HG02840 (cell line): ENCODE results near the gene TPSG1.
"Not testable (repeated sequence)": the region's sequence is repeated elsewhere in the genome, so short reads cannot be mapped to it uniquely, and the experiment has no call there.

Experiments
- ATAC-seq: cut with Tn5 transposase; IDR thresholded peaks from one replicate; pipeline ENCODE4 v1.9.1; 2021; ENCODE audit warnings: mild to moderate bottlenecking, moderate library complexity, moderate number of reproducible peaks; ENCODE audit not compliant: unreplicated experiment, low FRiP score

Gene TPSG1

GRCh38 chr16:1257561-1258224 lies 32.6 kb upstream of the TPSG1 start:
- no peak for ATAC-seq

GRCh38 chr16:1256874-1257322 lies 31.8 kb upstream of the TPSG1 start:
- ATAC-seq: no peak

GRCh38 chr16:1256296-1256873 lies 31.3 kb upstream of the TPSG1 start:
- not testable (repeated sequence) for ATAC-seq

DNA sequence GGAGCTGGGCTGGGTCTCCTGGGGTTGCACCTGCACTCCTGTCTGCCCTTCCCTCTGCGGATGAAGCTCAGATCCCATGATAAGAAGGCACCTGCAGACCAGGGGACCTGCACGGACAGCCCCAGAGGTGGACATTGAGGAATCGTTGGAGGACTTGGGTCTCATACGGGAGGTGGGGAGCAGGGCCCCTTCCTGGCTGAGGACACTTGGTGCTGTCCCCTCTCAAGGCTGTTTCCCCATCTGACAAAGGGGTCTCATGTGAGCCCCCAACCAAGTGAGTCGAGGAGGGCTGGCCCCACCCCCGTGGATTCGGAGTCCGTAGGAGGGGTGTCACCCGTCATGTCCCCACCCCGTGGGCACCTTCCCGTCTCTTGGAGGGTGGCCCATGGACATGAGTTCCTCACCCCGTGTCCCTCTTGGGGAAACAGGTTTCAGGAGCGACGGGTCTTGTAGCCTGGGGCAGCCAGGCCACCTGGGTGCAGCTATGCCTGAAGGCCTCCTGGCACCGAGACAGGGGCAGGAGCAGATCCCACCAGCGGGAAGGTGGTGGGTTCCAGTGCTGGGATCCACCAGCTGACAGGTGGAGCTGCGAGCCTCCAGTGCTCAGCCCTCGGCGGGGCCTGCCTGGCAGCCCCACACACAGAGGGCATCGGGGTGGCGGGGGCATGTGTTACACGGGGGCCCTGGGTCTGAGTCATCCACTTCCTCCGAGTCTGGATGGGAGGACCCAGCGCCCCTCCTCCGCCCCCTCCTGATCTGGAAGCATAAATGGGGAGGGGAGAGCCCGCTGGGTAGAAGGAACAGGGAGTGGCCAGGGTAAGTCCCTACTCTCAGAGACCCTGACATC lies 30.4 kb upstream of the TPSG1 start, which contains the start of gene TPSD1:
Gene TPSD1 (plus strand): TSS at position 794 of the 847 bp plus-strand sequence. CDS start 212 bp downstream, outside the sequence.
- ATAC-seq: not testable (repeated sequence)

GRCh38 chr16:1254821-1255220 lies 29.8 kb upstream of the TPSG1 start:
- ATAC-seq: not testable (repeated sequence)

DNA sequence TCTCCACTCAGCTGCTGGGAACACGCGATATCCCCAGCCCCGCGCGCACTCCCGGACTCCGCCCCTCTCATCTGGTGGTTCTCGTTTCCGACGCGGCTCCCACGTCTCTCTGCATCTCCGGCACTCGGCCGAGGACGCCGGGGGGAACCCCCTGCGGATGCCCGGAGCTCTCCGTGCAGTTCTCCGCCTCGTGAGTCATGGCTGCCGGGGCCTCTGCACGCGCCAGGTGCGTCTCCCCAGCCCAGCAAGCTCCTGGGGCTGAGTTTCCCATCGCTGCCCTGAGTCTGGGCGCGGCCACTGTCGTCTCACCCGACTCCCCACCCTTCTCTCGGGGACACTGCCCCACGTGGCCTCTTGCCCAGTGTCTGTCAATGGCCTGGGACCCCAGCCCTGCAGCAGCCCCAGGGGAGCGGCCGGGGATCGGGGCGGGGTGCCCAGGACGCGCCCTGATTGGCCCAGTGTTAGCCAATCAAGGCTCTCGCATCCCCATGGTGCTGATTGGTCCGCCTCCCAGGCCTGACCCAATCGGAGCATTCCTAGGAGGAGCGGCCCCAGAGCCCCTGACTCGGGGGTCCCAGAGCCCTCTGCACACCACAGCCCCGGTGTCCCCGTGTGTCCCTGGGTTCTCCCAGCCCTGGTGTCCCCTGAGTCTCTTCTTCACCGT lies 28.8 kb upstream of the TPSG1 start:
- not testable (repeated sequence) for ATAC-seq

DNA sequence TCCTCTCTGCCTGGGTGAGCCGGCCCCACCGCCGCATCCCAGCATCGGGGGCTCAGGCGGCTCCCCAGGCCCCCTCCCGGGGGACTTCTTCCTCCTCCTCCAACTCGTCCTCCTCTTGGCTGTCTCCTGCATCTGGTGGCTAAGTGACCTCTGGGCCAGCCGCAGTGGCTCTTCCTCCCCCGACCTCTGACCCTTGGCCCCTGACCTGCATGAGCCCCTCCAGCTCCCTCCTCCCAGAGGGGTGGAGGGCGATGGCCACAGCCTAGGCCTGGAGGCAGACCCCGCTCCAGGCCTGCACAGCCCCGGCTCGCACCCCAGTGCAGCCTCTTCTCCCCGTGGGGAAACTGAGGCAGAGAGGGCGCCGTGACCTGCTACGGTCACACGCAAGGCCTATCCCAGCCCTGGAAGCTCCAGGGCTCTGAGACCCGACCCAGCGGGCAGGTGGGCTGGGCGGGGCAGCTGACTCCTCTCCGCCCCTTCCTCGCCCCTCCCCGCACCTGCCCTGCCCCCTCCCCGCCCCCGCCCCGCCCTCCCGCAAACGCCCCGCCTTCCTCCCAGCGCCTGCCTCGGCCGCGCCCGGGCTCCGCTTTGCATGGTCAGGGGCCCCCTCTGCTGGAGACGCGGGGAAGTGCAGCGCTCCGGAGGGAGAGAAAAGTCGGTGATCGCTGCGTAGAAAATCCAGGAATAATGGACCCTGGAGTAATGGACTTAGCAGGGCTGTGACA lies 24.1 kb upstream of the TPSG1 start:
- not testable (repeated sequence) for ATAC-seq

GRCh38 chr16:1247903-1248537 lies 23.0 kb upstream of the TPSG1 start:
- not testable (repeated sequence) for ATAC-seq

DNA sequence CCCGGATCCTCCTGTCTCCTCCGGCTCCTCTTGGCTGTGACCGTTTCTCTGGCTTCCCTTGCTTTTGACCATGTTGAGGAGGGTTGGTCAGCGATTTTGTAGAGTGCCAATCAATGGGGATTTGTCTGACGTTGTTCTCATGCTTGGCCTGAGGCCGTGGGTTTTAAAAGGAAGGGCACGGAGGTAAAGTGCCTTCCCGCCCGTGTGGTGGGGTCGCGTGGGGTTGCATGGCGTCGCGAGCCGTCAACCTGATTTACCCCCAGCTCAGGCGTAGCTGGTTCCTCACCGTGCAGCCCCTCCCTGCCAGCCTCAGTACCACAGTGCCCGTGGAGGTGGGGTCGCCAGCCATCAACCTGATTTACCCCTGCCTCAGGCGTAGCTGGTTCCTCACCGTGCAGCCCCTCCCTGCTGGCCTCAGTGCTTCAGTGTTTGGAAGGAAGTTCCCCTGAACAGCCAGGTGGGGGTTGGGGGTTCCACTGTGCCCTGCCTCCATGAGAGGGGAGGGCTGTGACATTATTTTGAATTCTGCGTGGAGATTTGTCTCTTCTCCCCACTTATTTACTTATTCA lies 20.5 kb upstream of the TPSG1 start:
- ATAC-seq: no peak

- no peak for ATAC-seq
Measured at GRCh38 chr16:1244881-1245280, 19.8 kb upstream of the TPSG1 start.

GRCh38 chr16:1243907-1244850 lies 19.1 kb upstream of the TPSG1 start:
- ATAC-seq: not testable (repeated sequence)

DNA sequence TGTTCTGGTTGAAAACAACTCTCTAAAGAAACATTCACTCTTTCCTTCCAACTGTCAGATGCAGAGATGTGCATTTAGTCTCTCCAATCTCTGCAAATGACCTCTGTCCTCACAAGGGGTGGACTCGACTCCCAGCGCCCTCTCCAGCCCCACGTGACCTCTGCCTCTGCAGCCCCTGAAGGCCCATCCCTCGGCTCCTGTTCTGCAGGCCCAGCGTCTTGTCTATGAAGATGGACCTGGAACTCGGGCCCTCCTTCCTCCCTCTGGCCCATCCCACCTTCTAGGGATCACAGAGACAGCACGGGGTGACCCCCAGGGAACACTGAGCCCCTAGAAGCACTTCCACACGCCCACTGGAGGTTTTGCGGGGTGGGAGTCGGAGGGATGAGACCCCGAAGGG lies 18.3 kb upstream of the TPSG1 start:
- not testable (repeated sequence) for ATAC-seq

DNA sequence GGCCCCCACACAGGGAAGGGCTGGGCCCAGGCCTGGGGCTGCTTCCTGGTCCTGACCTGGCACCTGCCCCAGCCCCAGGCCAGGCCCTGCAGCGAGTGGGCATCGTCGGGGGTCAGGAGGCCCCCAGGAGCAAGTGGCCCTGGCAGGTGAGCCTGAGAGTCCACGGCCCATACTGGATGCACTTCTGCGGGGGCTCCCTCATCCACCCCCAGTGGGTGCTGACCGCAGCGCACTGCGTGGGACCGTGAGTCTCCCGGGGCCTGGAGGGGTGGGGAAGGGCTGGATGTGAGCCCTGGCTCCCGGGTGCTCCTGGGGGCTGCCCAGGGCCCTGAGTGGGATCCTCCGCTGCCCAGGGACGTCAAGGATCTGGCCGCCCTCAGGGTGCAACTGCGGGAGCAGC lies 16.0 kb upstream of the TPSG1 start:
- not testable (repeated sequence) for ATAC-seq

- ATAC-seq: not testable (repeated sequence)
Measured at GRCh38 chr16:1240436-1240835, 15.4 kb upstream of the TPSG1 start, which contains the start of gene TPSAB1. TSS of gene TPSAB1 (plus strand) at chr16:1240705. CDS start at chr16:1240939, 234 bp downstream.

DNA sequence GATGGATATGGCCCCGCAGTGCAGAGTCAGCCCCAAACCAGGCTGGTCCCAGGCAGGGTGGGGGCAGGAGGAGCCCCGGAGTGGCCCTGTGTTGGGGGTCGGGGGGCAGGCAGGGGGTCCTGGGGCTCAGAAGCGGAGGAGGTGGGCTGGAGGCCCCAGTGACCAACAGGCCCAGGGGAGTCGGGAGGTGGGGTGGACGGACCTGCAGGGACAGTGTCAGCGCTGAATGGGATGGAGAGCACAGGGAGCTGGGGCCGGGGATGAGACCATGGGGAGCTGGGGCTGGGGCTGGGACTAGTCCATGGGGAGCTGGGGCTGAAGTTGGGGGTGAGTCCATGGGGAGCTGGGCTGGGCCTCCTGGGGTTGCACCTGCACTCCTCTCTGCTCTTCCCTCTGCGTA lies 14.5 kb upstream of the TPSG1 start:
- not testable (repeated sequence) for ATAC-seq

GRCh38 chr16:1238909-1239308 lies 13.8 kb upstream of the TPSG1 start:
- ATAC-seq: not testable (repeated sequence)

- no peak for ATAC-seq
Measured at GRCh38 chr16:1237990-1238389, 12.9 kb upstream of the TPSG1 start.

DNA sequence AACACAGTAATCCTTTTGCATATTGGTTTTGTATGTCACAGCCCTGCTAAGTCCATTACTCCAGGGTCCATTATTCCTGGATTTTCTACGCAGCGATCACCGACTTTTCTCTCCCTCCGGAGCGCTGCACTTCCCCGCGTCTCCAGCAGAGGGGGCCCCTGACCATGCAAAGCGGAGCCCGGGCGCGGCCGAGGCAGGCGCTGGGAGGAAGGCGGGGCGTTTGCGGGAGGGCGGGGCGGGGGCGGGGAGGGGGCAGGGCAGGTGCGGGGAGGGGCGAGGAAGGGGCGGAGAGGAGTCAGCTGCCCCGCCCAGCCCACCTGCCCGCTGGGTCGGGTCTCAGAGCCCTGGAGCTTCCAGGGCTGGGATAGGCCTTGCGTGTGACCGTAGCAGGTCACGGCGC lies 11.6 kb upstream of the TPSG1 start:
- ATAC-seq: not testable (repeated sequence)
